Ascending aorta (tissue), 2 donors: ENCODE results near the gene TAOK2. TPM values are rescaled to one million over a fixed set of nuclear protein-coding genes. Genes with fewer than 3 reads are reported as not detected.
A peak's percentile ranks its signal among the peaks of the same experiment; 100 is the strongest.

Experiments
- DNase-seq, 2 donors: peaks; one replicate each; pipeline ENCODE4 v3.0.0-alpha.2; 2019; ENCODE audit warnings: low spot score in 2 of 2
- H3K27ac ChIP-seq, 2 donors: fragments of 200-600 bp; sonication (generic); one replicate each; pipeline ENCODE4 v1.5.1; 2016 to 2017; ENCODE audit warnings: mild to moderate bottlenecking in 1 of 2
- H3K27me3 ChIP-seq: fragments of 200-600 bp; sonication (generic); one replicate; pipeline ENCODE4 v1.5.1; 2017
- H3K36me3 ChIP-seq, 2 donors: fragments of 200-600 bp; sonication (generic); one replicate each; pipeline ENCODE4 v1.5.1; 2016
- H3K4me1 ChIP-seq, 2 donors: fragments of 200-600 bp; sonication (generic); one replicate each; pipeline ENCODE4 v1.5.1; 2016 to 2017; ENCODE audit warnings: mild to moderate bottlenecking in 1 of 2
- H3K4me3 ChIP-seq, 2 donors: fragments of 200-600 bp; sonication (generic); one replicate each; pipeline ENCODE4 v1.5.1; 2016 to 2017; ENCODE audit warnings: mild to moderate bottlenecking in 1 of 2
- H3K9me3 ChIP-seq, 2 donors: fragments of 200-600 bp; sonication (generic); one replicate each; pipeline ENCODE4 v1.5.1; 2016
- CTCF ChIP-seq, 3 experiments: fragments of 200-600 bp in 2 of 3; fragments of 450-650 bp in 1 of 3; sonication (generic) in 2 of 3; IDR thresholded peaks; one replicate each; pipeline ENCODE4 v1.5.1; 2016 to 2019; ENCODE audit warnings: antibody characterized with exemption in 3 of 3, mild to moderate bottlenecking in 1 of 3, moderate library complexity in 1 of 3
- intact Hi-C: fragments of 100-400 bp; cut with DNase I; formaldehyde crosslinking; loops from one replicate; pipeline ENCODE4 v1.15.1; 2023
- total RNA-seq: library from RNA; depleted of rRNA; stranded (reverse); fragments of >200 nt; gene quantifications from one replicate; pipeline ENCODE4 v1.1.0, GENCODE V29; 2016

Gene TAOK2
- total RNA-seq, 1 donor from 2014 or later: 101 TPM

GRCh38 chr16:29961479-29962343 is 12.0 kb upstream of the TAOK2 start, which contains the start of gene TMEM219:
TMEM219 (plus strand) TSS chr16:29962079; CDS start chr16:29963144, 1,065 bp downstream.
- Histone ChIP-seq H3K36me3 (no peaks in the 10 kb centered on the region), H3K27ac (peak within 1 kb of the TSS; percentile 85 to 94), H3K9me3 (no peaks in the 10 kb centered on the region), H3K27me3 (no peaks in the 10 kb centered on the region), H3K4me1 (peaks cover 0 to 5% of the 10 kb centered on the region in 2 donors), H3K4me3 (peak within 1 kb of the TSS; percentile 71 to 75)
- DNase-seq: peak; percentile 73 to 97
- intact Hi-C loops: loop anchor here (1.0 to 2.0 kb wide), 3 partner anchors 12 to 35 kb away; partner anchors contain the start of genes INO80E, KCTD13 and TAOK2
- TF ChIP-seq CTCF (IDR thresholded peaks at IDR 0.05): peak; percentile 37 to 80 (median 42)

- Histone ChIP-seq H3K4me3 (peak overlapping the region; percentile 71 to 75), H3K27me3 (no peaks in the 10 kb centered on the region), H3K27ac (peak overlapping the region; percentile 85 to 94), H3K9me3 (no peaks in the 10 kb centered on the region), H3K36me3 (peaks cover 0 to 4% of the 10 kb centered on the region in 2 donors), H3K4me1 (peaks cover 0 to 5% of the 10 kb centered on the region in 2 donors)
- no peak for DNase-seq
- no peak for TF ChIP-seq CTCF (IDR thresholded peaks at IDR 0.05)
- intact Hi-C loops: loop anchor here (2.0 kb wide), 1 partner anchor 34 kb away; the partner anchor contains the start of gene INO80E
Observed at GRCh38 chr16:29962344-29962994, 11.2 kb upstream of the TAOK2 start.

- Histone ChIP-seq H3K4me3 (peak overlapping the region; percentile 71 to 75), H3K36me3 (peaks cover 5 to 8% of the 10 kb centered on the region in 2 donors), H3K9me3 (no peaks in the 10 kb centered on the region), H3K27ac (peak overlapping the region; percentile 85 to 94), H3K4me1 (peaks cover 0 to 5% of the 10 kb centered on the region in 2 donors), H3K27me3 (no peaks in the 10 kb centered on the region)
- intact Hi-C loops: loop anchor here (2.0 kb wide), 1 partner anchor 34 kb away; the partner anchor contains the start of gene INO80E
- no peak for DNase-seq
- TF ChIP-seq CTCF (IDR thresholded peaks at IDR 0.05): no peak
Observed at GRCh38 chr16:29963021-29963743, 10.5 kb upstream of the TAOK2 start.

DNA sequence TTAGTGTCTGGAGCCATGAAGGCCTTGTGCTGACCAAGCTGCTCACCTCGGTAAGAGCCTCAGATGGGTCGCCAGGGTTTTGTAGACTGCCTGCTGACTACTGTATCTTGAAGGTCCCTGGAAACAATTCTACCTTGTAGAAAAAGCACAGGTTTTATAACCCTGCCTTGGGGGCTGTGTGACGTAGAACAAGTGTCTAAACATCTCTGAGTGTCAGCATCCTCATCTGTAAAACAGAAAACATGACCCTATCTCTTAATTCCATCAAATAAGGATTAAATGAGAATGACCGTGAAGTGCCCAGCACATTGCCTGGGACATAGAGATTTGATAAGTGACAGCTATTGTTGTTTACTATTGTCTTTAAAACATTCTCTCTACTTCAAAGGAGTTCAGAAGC is 5.5 kb upstream of the TAOK2 start:
- no peak for TF ChIP-seq CTCF (IDR thresholded peaks at IDR 0.05)
- intact Hi-C loops: no loop called here
- peaks cover 33% of the 10 kb centered on the region in 2 donors for H3K36me3 ChIP-seq

DNA sequence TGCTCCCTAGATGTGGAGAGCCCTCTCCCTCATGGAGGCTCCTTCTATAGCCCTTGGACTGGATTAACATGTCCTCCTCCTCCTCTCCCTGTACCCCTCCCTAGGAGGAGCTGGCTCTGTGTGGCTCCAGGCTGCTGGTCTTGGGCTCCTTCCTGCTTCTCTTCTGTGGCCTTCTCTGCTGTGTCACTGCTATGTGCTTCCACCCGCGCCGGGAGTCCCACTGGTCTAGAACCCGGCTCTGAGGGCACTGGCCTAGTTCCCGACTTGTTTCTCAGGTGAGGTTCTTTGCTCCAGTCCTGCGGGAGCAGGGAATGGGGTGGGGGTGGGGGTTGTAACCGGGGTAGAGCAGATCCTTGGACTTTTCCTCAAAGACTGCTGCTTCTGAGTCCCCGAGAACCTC is 2.4 kb upstream of the TAOK2 start:
- Histone ChIP-seq H3K4me1 (peaks cover 12 to 17% of the 10 kb centered on the region in 2 donors), H3K9me3 (no peaks in the 10 kb centered on the region), H3K4me3 (no peak overlapping the region), H3K27ac (no peak overlapping the region), H3K36me3 (peaks cover 33% of the 10 kb centered on the region in 2 donors), H3K27me3 (no peaks in the 10 kb centered on the region)
- TF ChIP-seq CTCF (IDR thresholded peaks at IDR 0.05): no peak
- intact Hi-C loops: loop anchor here (5.0 kb wide), 2 partner anchors 109 to 164 kb away; partner anchors contain the start of genes CDIPT and MAZ
- no peak for DNase-seq

More for the DNA sequence above, 5.5 kb upstream of the TAOK2 start:
- no peaks in the 10 kb centered on the region for H3K9me3 ChIP-seq
- H3K4me1 ChIP-seq: peaks cover 0 to 5% of the 10 kb centered on the region in 2 donors
- no peak for DNase-seq
- no peak overlapping the region for H3K4me3 ChIP-seq
- H3K27ac ChIP-seq: no peak overlapping the region
- H3K27me3 ChIP-seq: no peaks in the 10 kb centered on the region
